PC-9 (cell line): ENCODE data around the gene COASY. TPM values are rescaled to one million over a fixed set of nuclear protein-coding genes. Genes with fewer than 3 reads are reported as not detected.

Source experiments
- BruUV-seq: library from RNA; stranded (reverse); fragments of 400-500 nt; replicated peaks from 2 replicates; lab custom pipeline; 2021; lab: Mats Ljungman, UMichigan
- CTCF ChIA-PET: fragments of 300-600 bp; sonication (Branson Sonifier 250); formaldehyde crosslinking; loops from one replicate; lab custom pipeline; 2022; ENCODE audit warnings: antibody characterized with exemption; lab: Charles Lee
- POLR2A ChIA-PET: fragments of 300-600 bp; sonication (Branson Sonifier 250); formaldehyde crosslinking; loops from one replicate; lab custom pipeline; 2022; ENCODE audit warnings: antibody characterized with exemption; ENCODE audit not compliant: unreplicated experiment; lab: Charles Lee
- DNase-seq, 2 experiments: peaks; one replicate each; pipeline versions ENCODE4 v3.0.0 to v3.0.0-alpha.2; 2015 to 2022; ENCODE audit warnings: mixed read lengths in 1 of 2
- H2AFZ ChIP-seq: fragments of 200-600 bp; sonication (generic); 2 replicates; pipeline ENCODE4 v1.8.1; 2017; ENCODE audit warnings: antibody characterized with exemption
- H3F3A ChIP-seq: fragments of 200-600 bp; sonication (generic); 2 replicates; pipeline ENCODE4 v1.8.1; 2017; ENCODE audit warnings: antibody characterized with exemption, mild to moderate bottlenecking, low read depth; ENCODE audit not compliant: insufficient read depth
- H3K27ac ChIP-seq: fragments of 200-600 bp; sonication (generic); 2 replicates; pipeline ENCODE4 v1.6.1; 2016; ENCODE audit warnings: mixed run types
- H3K27me3 ChIP-seq: fragments of 200-600 bp; sonication (generic); 2 replicates; pipeline ENCODE4 v1.6.1; 2016; ENCODE audit warnings: low read depth, mixed run types; ENCODE audit not compliant: insufficient read depth
- H3K36me3 ChIP-seq: fragments of 200-600 bp; sonication (generic); 2 replicates; pipeline ENCODE4 v1.6.1; 2016; ENCODE audit warnings: low read depth, mixed run types
- H3K4me1 ChIP-seq: fragments of 200-600 bp; sonication (generic); replicated peaks from 2 replicates; pipeline ENCODE4 v1.6.1; 2016; ENCODE audit warnings: mixed run types; ENCODE audit not compliant: insufficient read depth
- H3K4me2 ChIP-seq: fragments of 200-600 bp; sonication (generic); 2 replicates; pipeline ENCODE4 v1.6.1; 2017; ENCODE audit warnings: mixed run types
- H3K4me3 ChIP-seq: fragments of 200-600 bp; sonication (generic); 2 replicates; pipeline ENCODE4 v1.6.1; 2016; ENCODE audit warnings: mixed run types
- H3K79me2 ChIP-seq: fragments of 200-600 bp; sonication (generic); 2 replicates; pipeline ENCODE4 v1.6.1; 2017; ENCODE audit warnings: low read depth, mixed run types
- H3K9me2 ChIP-seq: fragments of 200-600 bp; sonication (generic); 2 replicates; pipeline ENCODE4 v1.8.1; 2017; ENCODE audit warnings: mild to moderate bottlenecking; ENCODE audit not compliant: insufficient read depth
- H3K9me3 ChIP-seq: fragments of 200-600 bp; sonication (generic); 2 replicates; pipeline ENCODE4 v1.8.1; 2016; ENCODE audit warnings: low read depth; ENCODE audit not compliant: insufficient read depth
- H4K20me1 ChIP-seq: fragments of 200-600 bp; sonication (generic); 2 replicates; pipeline ENCODE4 v1.8.1; 2017; ENCODE audit not compliant: insufficient read depth
- CTCF ChIP-seq: fragments of 200-600 bp; sonication (generic); conservative IDR thresholded peaks from 2 replicates; pipeline ENCODE4 v1.6.1; 2017; ENCODE audit warnings: mixed run types, antibody characterized with exemption, mild to moderate bottlenecking, moderate library complexity
- EZH2 ChIP-seq: fragments of 200-600 bp; sonication (generic); IDR thresholded peaks from 2 replicates; pipeline ENCODE4 v1.8.0; 2017; ENCODE audit warnings: antibody characterized with exemption, low read depth
- intact Hi-C: fragments of 100-400 bp; cut with micrococcal nuclease; formaldehyde crosslinking; loops from one replicate; pipeline ENCODE4 v1.10.0; 2022; ENCODE audit not compliant: unreplicated experiment
- total RNA-seq: library from RNA; stranded (reverse); gene quantifications from 2 replicates; pipeline ENCODE4 v1.2.3, GENCODE V29; 2021

The COASY gene
- total RNA-seq, 1 experiment from 2014 or later = 152 TPM

GRCh38 chr17:42521666-42522262 is 40.2 kb upstream of the COASY start:
- Histone ChIP-seq H3K36me3 (no peaks in the 10 kb centered on the region), H4K20me1 (no peaks in the 10 kb centered on the region), H3K9me2 (no peaks in the 10 kb centered on the region), H2AFZ (no peak overlapping the region), H3F3A (peaks cover 49% of the 10 kb centered on the region), H3K9me3 (no peaks in the 10 kb centered on the region), H3K4me1 (peaks cover 48% of the 10 kb centered on the region), H3K4me2 (no peak overlapping the region), H3K27me3 (no peaks in the 10 kb centered on the region), H3K4me3 (no peak overlapping the region), H3K79me2 (no peaks in the 10 kb centered on the region), H3K27ac (no peak overlapping the region)
- BruUV-seq = no TSS peak
- DNase-seq = no peak
- intact Hi-C loops = no loop called here
- CTCF ChIA-PET = no interaction called here
- TF ChIP-seq CTCF (no peak), EZH2 (no peak)
- POLR2A ChIA-PET = no interaction called here

DNA sequence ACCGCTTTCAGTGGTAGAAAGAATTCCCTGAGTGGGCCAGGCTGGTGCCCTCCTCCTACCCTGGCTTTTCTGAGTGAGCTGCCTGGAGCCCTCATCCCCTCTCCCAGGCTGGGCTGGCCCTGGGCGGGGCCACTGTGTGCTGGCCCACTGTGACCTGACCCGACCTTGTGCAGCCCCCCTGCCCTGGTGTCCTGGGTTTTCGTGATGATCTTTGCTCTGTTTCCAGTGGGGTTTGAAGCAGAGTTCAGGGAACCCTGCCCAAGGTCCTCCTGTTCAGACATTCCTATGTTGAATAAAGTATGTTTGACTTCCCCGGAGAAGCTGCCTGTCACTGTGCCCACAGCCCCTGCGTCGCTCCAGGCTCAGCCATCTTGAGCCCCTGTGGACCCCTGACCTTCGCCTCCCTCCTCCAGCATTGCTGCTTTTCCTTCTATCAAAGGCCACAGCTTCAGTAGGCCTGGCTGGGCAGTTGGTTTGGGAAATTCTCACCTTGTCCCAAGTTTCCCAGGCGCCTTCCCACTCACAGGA is 39.6 kb upstream of the COASY start:
- Histone ChIP-seq H3K36me3 (no peaks in the 10 kb centered on the region), H3K27ac (no peak overlapping the region), H3K79me2 (no peaks in the 10 kb centered on the region), H3K4me1 (peaks cover 43% of the 10 kb centered on the region), H4K20me1 (no peaks in the 10 kb centered on the region), H3K4me2 (no peak overlapping the region), H3K9me2 (no peaks in the 10 kb centered on the region), H3K4me3 (no peak overlapping the region), H3F3A (peaks cover 45% of the 10 kb centered on the region), H2AFZ (no peak overlapping the region), H3K27me3 (no peaks in the 10 kb centered on the region), H3K9me3 (no peaks in the 10 kb centered on the region)
- BruUV-seq = no TSS peak
- ChIA-PET CTCF (no interaction called here), POLR2A (interaction anchor here (0.7 kb wide), 1 partner anchor 100 kb away, joined by 3 read pairs; no protein-coding TSS in a partner anchor)
- DNase-seq = no peak
- TF ChIP-seq CTCF (no peak), EZH2 (no peak)
- intact Hi-C loops = no loop called here

- H3K9me2 ChIP-seq = no peaks in the 10 kb centered on the region
- no peak overlapping the region for H3K27ac ChIP-seq
- no peak overlapping the region for H2AFZ ChIP-seq
- H3K4me3 ChIP-seq = no peak overlapping the region
- CTCF ChIA-PET = no interaction called here
- no peak for DNase-seq
- H3K4me1 ChIP-seq = peaks cover 41% of the 10 kb centered on the region
- intact Hi-C loops = no loop called here
- BruUV-seq = no TSS peak
- no peaks in the 10 kb centered on the region for H4K20me1 ChIP-seq
- no peaks in the 10 kb centered on the region for H3K9me3 ChIP-seq
- H3K27me3 ChIP-seq = no peaks in the 10 kb centered on the region
- no peaks in the 10 kb centered on the region for H3K36me3 ChIP-seq
- POLR2A ChIA-PET = interaction anchor here (0.7 kb wide), 1 partner anchor 100 kb away, joined by 3 read pairs; no protein-coding TSS in a partner anchor
- H3K4me2 ChIP-seq = no peak overlapping the region
- peaks cover 43% of the 10 kb centered on the region for H3F3A ChIP-seq
- no peak for TF ChIP-seq CTCF
- TF ChIP-seq EZH2 = no peak
- H3K79me2 ChIP-seq = no peaks in the 10 kb centered on the region
Observed at GRCh38 chr17:42522798-42523278, 39.1 kb upstream of the COASY start.
